ENCODE results near the gene ZGPAT. TPM values are rescaled to one million over a fixed set of nuclear protein-coding genes. Genes with fewer than 3 reads are reported as not detected.

ZGPAT gene
- total RNA-seq, 1 donor from 2014 or later = 16.7 TPM

Other genes with a start within 250 kb of the ZGPAT start
- gene KCNQ2, start 235.4 kb upstream of the ZGPAT start, total RNA-seq = 0.86 TPM
- gene EEF1A2, start 209.0 kb upstream of the ZGPAT start, total RNA-seq = 1,211 TPM
- 438 TPM for gene PPDPF, start 187.3 kb upstream of the ZGPAT start, total RNA-seq
- gene PTK6, start 170.7 kb upstream of the ZGPAT start, total RNA-seq = not detected
- gene SRMS, start 160.3 kb upstream of the ZGPAT start, total RNA-seq = not detected
- not detected for gene FNDC11, start 153.9 kb upstream of the ZGPAT start, total RNA-seq
- 12.1 TPM for gene HELZ2, start 133.8 kb upstream of the ZGPAT start, total RNA-seq
- gene GMEB2, start 80.9 kb upstream of the ZGPAT start, total RNA-seq = 6.8 TPM
- 8.8 TPM for gene STMN3, start 54.6 kb upstream of the ZGPAT start, total RNA-seq
- 10.5 TPM for gene RTEL1, start 49.7 kb upstream of the ZGPAT start, total RNA-seq
- not detected for gene TNFRSF6B, start 11.4 kb upstream of the ZGPAT start, total RNA-seq
- 40.3 TPM for gene ARFRP1, start 63 bp upstream of the ZGPAT start, total RNA-seq
- 5.0 TPM for gene LIME1, start 28.6 kb downstream of the ZGPAT start, total RNA-seq
- gene SLC2A4RG, start 31.7 kb downstream of the ZGPAT start, total RNA-seq = 67.8 TPM
- gene ZBTB46, start 123.2 kb downstream of the ZGPAT start, total RNA-seq = 17.4 TPM
- not detected for gene ABHD16B, start 153.5 kb downstream of the ZGPAT start, total RNA-seq
- gene TPD52L2, start 157.2 kb downstream of the ZGPAT start, total RNA-seq = 72.0 TPM
- gene DNAJC5, start 187.1 kb downstream of the ZGPAT start, total RNA-seq = 36.1 TPM
- 43.2 TPM for gene UCKL1, start 248.4 kb downstream of the ZGPAT start, total RNA-seq